Measurements from ENCODE around the gene PCID2.

Gene PCID2

DNA sequence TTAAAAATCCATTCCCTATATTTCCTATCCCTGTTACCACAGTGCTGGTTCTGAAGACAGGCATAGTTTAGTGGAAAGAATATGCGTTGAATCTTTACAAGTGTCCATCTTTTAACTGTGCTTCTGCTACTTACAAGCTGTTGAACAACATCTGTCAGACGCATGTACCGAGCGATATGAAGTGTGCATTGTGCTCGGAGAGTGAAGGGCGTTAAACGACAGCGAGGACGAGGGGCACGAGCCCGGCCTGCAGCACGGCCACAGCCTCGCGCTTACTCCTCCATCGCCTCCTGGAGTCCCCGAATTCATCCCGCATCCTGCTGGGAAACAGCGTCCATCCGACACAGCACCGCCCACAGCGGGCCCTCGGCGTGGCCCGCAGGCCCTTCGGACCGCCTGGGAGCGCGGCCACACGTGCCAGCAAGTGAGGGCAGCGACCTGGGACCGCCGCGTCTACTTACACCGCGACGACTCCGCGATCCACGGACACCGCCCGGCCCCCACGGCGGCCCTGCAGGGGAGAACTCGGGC is 514 bp downstream of the PCID2 start:
- peak overlapping the region; percentile 96 for H3K27ac ChIP-seq (ENCODE audit: low read depth, low read length)
- no peaks in the 10 kb centered on the region for H3K27me3 ChIP-seq (ENCODE audit: control insufficient read depth in 5 of 5, insufficient read depth in 4 of 5, low read length in 5 of 5)
- H3K4me1 ChIP-seq (ENCODE audit: control insufficient read depth in 5 of 5, insufficient read depth in 5 of 5, low read length in 5 of 5): peaks cover 3 to 42% (median 36%) of the 10 kb centered on the region in 5 donors
- H3K9ac ChIP-seq (ENCODE audit: low read length in 5 of 5): peak overlapping the region; percentile 84 to 95 (median 89)
- peaks cover 0 to 14% (median 11%) of the 10 kb centered on the region in 5 donors for H3K36me3 ChIP-seq (ENCODE audit: control insufficient read depth in 5 of 5, insufficient read depth in 5 of 5, low read length in 5 of 5)
- H3K4me3 ChIP-seq (ENCODE audit: low read depth in 1 of 5, low read length in 5 of 5): peak overlapping the region; percentile 61 to 96 (median 89)
- no peaks in the 10 kb centered on the region for H3K9me3 ChIP-seq (ENCODE audit: control insufficient read depth in 5 of 5, low read length in 5 of 5)

DNA sequence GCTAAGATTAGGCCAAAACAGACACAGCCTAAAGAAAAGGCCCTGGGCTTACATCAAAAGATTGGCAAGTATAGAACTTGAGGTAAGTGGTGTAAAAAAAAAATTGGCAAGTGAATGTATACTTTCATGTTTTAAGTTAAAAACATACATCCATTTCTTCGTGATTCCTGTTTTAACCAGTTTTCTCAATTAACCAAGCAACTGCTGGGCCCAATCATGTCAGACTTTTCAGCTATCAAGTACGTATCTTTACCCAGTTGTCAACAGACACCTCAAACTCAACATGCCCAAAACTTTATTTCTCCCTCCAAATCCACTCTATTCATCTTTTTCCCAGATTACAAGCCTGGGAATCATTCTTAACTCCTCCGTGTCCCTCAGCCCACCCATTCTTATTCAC is 1.0 kb downstream of the PCID2 start:
- H3K27ac ChIP-seq (ENCODE audit: low read depth, low read length): peak overlapping the region; percentile 96
- H3K9ac ChIP-seq (ENCODE audit: low read length in 5 of 5): peak overlapping the region; percentile 84 to 95 (median 89)
- H3K4me1 ChIP-seq (ENCODE audit: control insufficient read depth in 5 of 5, insufficient read depth in 5 of 5, low read length in 5 of 5): peaks cover 3 to 43% (median 38%) of the 10 kb centered on the region in 5 donors

DNA sequence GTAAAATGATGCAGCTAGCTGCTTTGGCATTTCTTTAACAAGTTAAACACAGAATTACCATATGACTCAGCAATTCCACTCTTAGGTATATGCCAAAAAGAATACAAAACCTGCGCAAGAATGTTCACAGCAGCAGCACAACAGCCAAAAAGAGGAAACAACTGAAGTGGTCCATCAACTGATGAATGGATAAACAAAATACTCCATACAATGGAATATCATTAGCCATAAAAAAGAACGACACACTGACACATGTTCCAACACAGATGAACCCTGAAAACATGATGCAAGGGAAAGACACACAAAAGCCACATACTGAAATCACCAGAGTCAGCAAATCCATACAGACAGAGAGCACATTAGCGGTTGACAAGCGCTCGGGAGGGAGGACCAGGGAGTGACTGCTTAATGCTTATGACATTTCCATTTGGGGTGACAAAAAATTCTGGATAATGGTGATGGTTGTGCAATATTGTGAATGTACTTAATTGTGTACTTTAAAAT is 3.0 kb downstream of the PCID2 start:
- Histone ChIP-seq H3K27ac (ENCODE audit: low read depth, low read length) (no peak overlapping the region), H3K36me3 (ENCODE audit: control insufficient read depth in 5 of 5, insufficient read depth in 5 of 5, low read length in 5 of 5) (peaks cover 0 to 12% (median 7%) of the 10 kb centered on the region in 5 donors), H3K27me3 (ENCODE audit: control insufficient read depth in 5 of 5, insufficient read depth in 4 of 5, low read length in 5 of 5) (no peaks in the 10 kb centered on the region), H3K9ac (ENCODE audit: low read length in 5 of 5) (no peak overlapping the region), H3K4me1 (ENCODE audit: control insufficient read depth in 5 of 5, insufficient read depth in 5 of 5, low read length in 5 of 5) (peaks cover 3 to 36% (median 30%) of the 10 kb centered on the region in 5 donors), H3K9me3 (ENCODE audit: control insufficient read depth in 5 of 5, low read length in 5 of 5) (no peaks in the 10 kb centered on the region), H3K4me3 (ENCODE audit: low read depth in 1 of 5, low read length in 5 of 5) (no peak overlapping the region)

More for the DNA sequence above, 1.0 kb downstream of the PCID2 start:
- Histone ChIP-seq H3K36me3 (ENCODE audit: control insufficient read depth in 5 of 5, insufficient read depth in 5 of 5, low read length in 5 of 5) (peaks cover 0 to 14% (median 11%) of the 10 kb centered on the region in 5 donors), H3K4me3 (ENCODE audit: low read depth in 1 of 5, low read length in 5 of 5) (peak overlapping the region; percentile 61 to 96 (median 89)), H3K9me3 (ENCODE audit: control insufficient read depth in 5 of 5, low read length in 5 of 5) (no peaks in the 10 kb centered on the region), H3K27me3 (ENCODE audit: control insufficient read depth in 5 of 5, insufficient read depth in 4 of 5, low read length in 5 of 5) (no peaks in the 10 kb centered on the region)

- Histone ChIP-seq H3K4me3 (ENCODE audit: low read depth in 1 of 5, low read length in 5 of 5) (no peak overlapping the region), H3K9ac (ENCODE audit: low read length in 5 of 5) (no peak overlapping the region), H3K9me3 (ENCODE audit: control insufficient read depth in 5 of 5, low read length in 5 of 5) (no peaks in the 10 kb centered on the region), H3K27me3 (ENCODE audit: control insufficient read depth in 5 of 5, insufficient read depth in 4 of 5, low read length in 5 of 5) (no peaks in the 10 kb centered on the region), H3K36me3 (ENCODE audit: control insufficient read depth in 5 of 5, insufficient read depth in 5 of 5, low read length in 5 of 5) (peaks cover 4 to 19% (median 14%) of the 10 kb centered on the region in 5 donors), H3K27ac (ENCODE audit: low read depth, low read length) (no peak overlapping the region), H3K4me1 (ENCODE audit: control insufficient read depth in 5 of 5, insufficient read depth in 5 of 5, low read length in 5 of 5) (peaks cover 3 to 30% (median 24%) of the 10 kb centered on the region in 5 donors)
Measured at GRCh38 chr13:113204378-113204734, 4.1 kb downstream of the PCID2 start.

GRCh38 chr13:113203507-113204377 is 4.7 kb downstream of the PCID2 start:
- Histone ChIP-seq H3K9me3 (ENCODE audit: control insufficient read depth in 5 of 5, low read length in 5 of 5) (no peaks in the 10 kb centered on the region), H3K27me3 (ENCODE audit: control insufficient read depth in 5 of 5, insufficient read depth in 4 of 5, low read length in 5 of 5) (no peaks in the 10 kb centered on the region), H3K36me3 (ENCODE audit: control insufficient read depth in 5 of 5, insufficient read depth in 5 of 5, low read length in 5 of 5) (peaks cover 6 to 26% (median 20%) of the 10 kb centered on the region in 5 donors), H3K27ac (ENCODE audit: low read depth, low read length) (no peak overlapping the region), H3K9ac (ENCODE audit: low read length in 5 of 5) (peak overlapping the region in 1 of 5 donors; percentile 27), H3K4me3 (ENCODE audit: low read depth in 1 of 5, low read length in 5 of 5) (no peak overlapping the region), H3K4me1 (ENCODE audit: control insufficient read depth in 5 of 5, insufficient read depth in 5 of 5, low read length in 5 of 5) (peaks cover 3 to 30% (median 24%) of the 10 kb centered on the region in 5 donors)

DNA sequence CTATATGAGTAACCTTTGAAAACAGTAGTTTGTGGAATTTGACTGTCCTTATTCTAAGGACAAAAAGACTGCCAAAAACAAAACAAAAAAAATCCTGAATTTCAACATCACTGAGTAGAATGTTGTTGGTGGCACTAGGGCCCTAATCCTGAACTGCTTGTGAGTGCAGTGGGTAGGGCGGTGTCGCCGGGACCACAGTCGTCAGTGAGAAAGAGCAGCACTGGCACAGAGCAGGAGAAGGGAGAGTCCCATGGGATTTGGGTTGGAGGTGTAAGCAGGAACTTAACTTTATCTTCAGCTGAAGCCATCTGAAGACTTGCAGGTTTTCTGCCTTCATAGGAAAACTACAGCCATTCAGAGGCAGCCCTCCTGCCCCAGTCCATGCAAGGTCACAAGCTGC is 5.6 kb downstream of the PCID2 start:
- no peaks in the 10 kb centered on the region for H3K9me3 ChIP-seq (ENCODE audit: control insufficient read depth in 5 of 5, low read length in 5 of 5)
- no peaks in the 10 kb centered on the region for H3K27me3 ChIP-seq (ENCODE audit: control insufficient read depth in 5 of 5, insufficient read depth in 4 of 5, low read length in 5 of 5)
- H3K36me3 ChIP-seq (ENCODE audit: control insufficient read depth in 5 of 5, insufficient read depth in 5 of 5, low read length in 5 of 5): peaks cover 10 to 32% (median 25%) of the 10 kb centered on the region in 5 donors
- peak overlapping the region in 1 of 5 donors; percentile 27 for H3K9ac ChIP-seq (ENCODE audit: low read length in 5 of 5)
- peaks cover 3 to 28% (median 21%) of the 10 kb centered on the region in 5 donors for H3K4me1 ChIP-seq (ENCODE audit: control insufficient read depth in 5 of 5, insufficient read depth in 5 of 5, low read length in 5 of 5)
- H3K4me3 ChIP-seq (ENCODE audit: low read depth in 1 of 5, low read length in 5 of 5): no peak overlapping the region
- H3K27ac ChIP-seq (ENCODE audit: low read depth, low read length): no peak overlapping the region

- no peaks in the 10 kb centered on the region for H3K27me3 ChIP-seq (ENCODE audit: control insufficient read depth in 5 of 5, insufficient read depth in 4 of 5, low read length in 5 of 5)
- peaks cover 12 to 43% (median 36%) of the 10 kb centered on the region in 5 donors for H3K36me3 ChIP-seq (ENCODE audit: control insufficient read depth in 5 of 5, insufficient read depth in 5 of 5, low read length in 5 of 5)
- H3K9ac ChIP-seq (ENCODE audit: low read length in 5 of 5): no peak overlapping the region
- H3K27ac ChIP-seq (ENCODE audit: low read depth, low read length): no peak overlapping the region
- no peaks in the 10 kb centered on the region for H3K9me3 ChIP-seq (ENCODE audit: control insufficient read depth in 5 of 5, low read length in 5 of 5)
- peaks cover 0 to 19% (median 13%) of the 10 kb centered on the region in 5 donors for H3K4me1 ChIP-seq (ENCODE audit: control insufficient read depth in 5 of 5, insufficient read depth in 5 of 5, low read length in 5 of 5)
- no peak overlapping the region for H3K4me3 ChIP-seq (ENCODE audit: low read depth in 1 of 5, low read length in 5 of 5)
Measured at GRCh38 chr13:113201815-113202214, 6.7 kb downstream of the PCID2 start.

GRCh38 chr13:113196970-113197737 is 11.3 kb downstream of the PCID2 start:
- Histone ChIP-seq H3K27me3 (ENCODE audit: control insufficient read depth in 5 of 5, insufficient read depth in 4 of 5, low read length in 5 of 5) (no peaks in the 10 kb centered on the region), H3K36me3 (ENCODE audit: control insufficient read depth in 5 of 5, insufficient read depth in 5 of 5, low read length in 5 of 5) (peaks cover 23 to 78% (median 67%) of the 10 kb centered on the region in 5 donors), H3K9me3 (ENCODE audit: control insufficient read depth in 5 of 5, low read length in 5 of 5) (no peaks in the 10 kb centered on the region), H3K27ac (ENCODE audit: low read depth, low read length) (no peak overlapping the region), H3K4me1 (ENCODE audit: control insufficient read depth in 5 of 5, insufficient read depth in 5 of 5, low read length in 5 of 5) (no peaks in the 10 kb centered on the region), H3K9ac (ENCODE audit: low read length in 5 of 5) (no peak overlapping the region), H3K4me3 (ENCODE audit: low read depth in 1 of 5, low read length in 5 of 5) (no peak overlapping the region)

DNA sequence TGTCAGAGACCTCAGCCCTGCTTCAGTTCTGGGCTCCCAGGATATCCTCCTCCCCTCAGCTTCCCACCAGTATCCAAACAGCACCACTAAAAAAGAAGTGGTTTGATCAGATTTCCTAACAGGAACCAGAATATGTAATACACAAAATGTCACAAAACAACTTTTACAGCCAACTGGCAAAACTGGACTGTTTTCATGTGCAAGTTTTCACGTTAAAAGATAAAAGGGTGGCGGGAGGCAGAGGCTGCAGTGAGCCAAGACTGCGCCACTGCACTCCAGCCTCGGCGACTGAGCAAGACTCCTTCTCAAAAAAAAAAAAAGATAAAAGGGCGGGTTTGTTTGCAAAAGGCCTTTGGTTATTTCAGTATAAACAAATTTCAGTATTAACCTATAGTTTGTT is 13.1 kb downstream of the PCID2 start:
- no peak overlapping the region for H3K27ac ChIP-seq (ENCODE audit: low read depth, low read length)
- H3K36me3 ChIP-seq (ENCODE audit: control insufficient read depth in 5 of 5, insufficient read depth in 5 of 5, low read length in 5 of 5): peaks cover 23 to 89% (median 77%) of the 10 kb centered on the region in 5 donors

More for the DNA sequence above, 13.1 kb downstream of the PCID2 start:
- Histone ChIP-seq H3K9me3 (ENCODE audit: control insufficient read depth in 5 of 5, low read length in 5 of 5) (no peaks in the 10 kb centered on the region), H3K4me3 (ENCODE audit: low read depth in 1 of 5, low read length in 5 of 5) (no peak overlapping the region), H3K9ac (ENCODE audit: low read length in 5 of 5) (no peak overlapping the region), H3K4me1 (ENCODE audit: control insufficient read depth in 5 of 5, insufficient read depth in 5 of 5, low read length in 5 of 5) (no peaks in the 10 kb centered on the region), H3K27me3 (ENCODE audit: control insufficient read depth in 5 of 5, insufficient read depth in 4 of 5, low read length in 5 of 5) (no peaks in the 10 kb centered on the region)

Measured in subcutaneous abdominal adipose tissue (tissue), 5 donors.